ENCODE measurements around the gene KCNH5. TPM values are rescaled to one million over a fixed set of nuclear protein-coding genes. Genes with fewer than 3 reads are reported as not detected.

The KCNH5 gene
- total and polyA plus RNA-seq, 9 of the 15 experiments (the other 6 are each of a cell fraction or from before 2014, with no cell fraction given): 1.1 to 2.4 (median 1.4) TPM

- intact Hi-C loops (cut with micrococcal nuclease): no loop called here
- Histone ChIP-seq H3K4me3 (no peak overlapping the region), H3K36me3 (ENCODE audit: control insufficient read depth, insufficient read depth, low read length) (no peaks in the 10 kb centered on the region), H3K79me2 (ENCODE audit: control insufficient read depth, insufficient read depth, low read length) (no peaks in the 10 kb centered on the region), H3K27ac (ENCODE audit: extremely low read depth, low read depth, low read length) (no peak overlapping the region), H3K9me1 (ENCODE audit: control insufficient read depth, insufficient read depth, low read length) (no peaks in the 10 kb centered on the region), H4K20me1 (replicated peaks; ENCODE audit: control insufficient read depth, insufficient read depth, low read length) (no peaks in the 10 kb centered on the region), H2AFZ (ENCODE audit: low read depth, low read length) (no peak overlapping the region), H3K27me3 (ENCODE audit: control insufficient read depth in 2 of 2, insufficient read depth in 2 of 2, low read length in 2 of 2) (no peaks in the 10 kb centered on the region), H3K4me1 (replicated peaks in 1 of 2; ENCODE audit: control insufficient read depth in 2 of 2, insufficient read depth in 2 of 2, low read length in 2 of 2) (no peaks in the 10 kb centered on the region), H3K9ac (ENCODE audit: insufficient read depth in 1 of 2, low read depth in 2 of 2, low read length in 2 of 2) (no peak overlapping the region), H3K9me3 (replicated peaks; ENCODE audit: control insufficient read depth, insufficient read depth, low read depth, low read length) (no peaks in the 10 kb centered on the region), H3K4me2 (ENCODE audit: insufficient read depth, low read length) (no peak overlapping the region)
- no peak for TF ChIP-seq SNRNP70 (optimal IDR thresholded peaks at IDR 0.05; ENCODE audit: low read depth, low read length)
- no peak for TF ChIP-seq ZFP30 (CRISPR knock-in tag; IDR thresholded peaks at IDR 0.05; ENCODE audit: borderline replicate concordance)
- no peak for TF ChIP-seq ZNF197 (CRISPR knock-in tag; IDR thresholded peaks at IDR 0.05; ENCODE audit: low read depth)
- no peak for TF ChIP-seq IRF2 (CRISPR knock-in tag; IDR thresholded peaks at IDR 0.05)
- TF ChIP-seq NRF1 (conservative IDR thresholded peaks at IDR 0.05 in 1 of 2, IDR thresholded peaks at IDR 0.05 in 1 of 2): no peak
- no peak for TF ChIP-seq KAT2B (IDR thresholded peaks at IDR 0.05; ENCODE audit: low read depth, low read length)
- no peak for TF ChIP-seq ZNF274 (IDR thresholded peaks at IDR 0.05; ENCODE audit: borderline replicate concordance, low read depth, low read length)
- no peak for TF ChIP-seq THRB (CRISPR knock-in tag; conservative IDR thresholded peaks at IDR 0.05)
- TF ChIP-seq RBM25 (IDR thresholded peaks at IDR 0.05; ENCODE audit: low read depth, low read length, severe bottlenecking): no peak
- no peak for TF ChIP-seq ATF6 (CRISPR knock-in tag; IDR thresholded peaks at IDR 0.05)
- no peak for TF ChIP-seq ID3 (CRISPR knock-in tag; IDR thresholded peaks at IDR 0.05)
- TF ChIP-seq ID3 (tag; IDR thresholded peaks at IDR 0.05): no peak
- ChIA-PET POLR2A (no interaction called here), CTCF (ENCODE audit: low intra/inter-chr PET ratio) (no interaction called here)
- DNase-seq (ENCODE audit: extremely low read depth in 1 of 4, low spot score in 3 of 4): no peak
- FAIRE-seq: no peak
- no peak for ATAC-seq
- in situ Hi-C loops (cut with MboI): no loop called here
- 0% methylated on average over 2 of the region's 2 CpGs for WGBS (ENCODE audit: insufficient coverage, low coverage, missing lambda C conversion rate)
- BruUV-seq (replicated peaks): no TSS peak
Observed at GRCh38 chr14:62882967-62883366, 162.3 kb downstream of the KCNH5 start.
